Naive B cell (primary cell): Measurements from ENCODE around the gene GALNT17. TPM values are rescaled to one million over a fixed set of nuclear protein-coding genes. Genes with fewer than 3 reads are reported as not detected.
"Not testable (repeated sequence)": the region's sequence is repeated elsewhere in the genome, so short reads cannot be mapped to it uniquely, and the experiment has no call there.

ENCODE experiments used
- ATAC-seq, 2 donors: fragments of 150-1000 bp; cut with Tn5 transposase; 2 replicates each; pipeline ENCODE4 v1.10.0; 2021; ENCODE audit warnings: low read depth in 2 of 2, mild to moderate bottlenecking in 2 of 2, moderate library complexity in 2 of 2
- DNase-seq: peaks from one replicate; pipeline ENCODE4 v3.0.0; 2022
- H3K27ac Mint-ChIP-seq, 6 donors: one replicate each; pipeline ENCODE4 v1.8.0; 2020 to 2022; ENCODE audit warnings: mild to moderate bottlenecking in 6 of 6, mixed read lengths in 6 of 6, moderate library complexity in 5 of 6, inconsistent platforms in 2 of 6
- H3K27me3 Mint-ChIP-seq, 3 donors: one replicate each; pipeline ENCODE4 v1.8.0; 2021 to 2022; ENCODE audit warnings: mixed read lengths in 3 of 3, mild to moderate bottlenecking in 1 of 3
- H3K36me3 Mint-ChIP-seq, 2 donors: one replicate each; pipeline ENCODE4 v1.8.0; 2020 to 2022; ENCODE audit warnings: mixed read lengths in 2 of 2, inconsistent platforms in 1 of 2, mild to moderate bottlenecking in 1 of 2
- H3K4me1 Mint-ChIP-seq, 3 donors: one replicate each; pipeline ENCODE4 v1.8.0; 2020 to 2022; ENCODE audit warnings: mixed read lengths in 3 of 3, inconsistent platforms in 1 of 3, mild to moderate bottlenecking in 1 of 3, moderate library complexity in 1 of 3
- H3K4me3 Mint-ChIP-seq, 8 donors: one replicate each; pipeline ENCODE4 v1.8.0; 2020 to 2022; ENCODE audit warnings: mild to moderate bottlenecking in 8 of 8, mixed read lengths in 8 of 8, moderate library complexity in 8 of 8, inconsistent platforms in 2 of 8
- H3K9me3 Mint-ChIP-seq, 7 donors: one replicate each; pipeline ENCODE4 v1.8.0; 2020 to 2022; ENCODE audit warnings: mixed read lengths in 7 of 7, mild to moderate bottlenecking in 5 of 7, inconsistent platforms in 2 of 7, moderate library complexity in 1 of 7
- polyA plus RNA-seq, 6 donors: library from polyadenylated mRNA; unstranded; fragments of 300-500 nt; fragmentation: Illumina TruSeq; gene quantifications; one replicate each; pipeline ENCODE4 v1.2.3, GENCODE V29; 2021; ENCODE audit warnings: low read depth in 6 of 6

The GALNT17 gene
- polyA plus RNA-seq, 6 donors from 2014 or later, result not detected

GRCh38 chr7:71601851-71602250, 469.9 kb downstream of the GALNT17 start:
- Mint-ChIP-seq H3K4me1 (no peaks in the 10 kb centered on the region), H3K36me3 (no peaks in the 10 kb centered on the region), H3K9me3 (peaks cover 0 to 20% (median 11%) of the 10 kb centered on the region in 7 donors), H3K4me3 (no peak overlapping the region), H3K27ac (no peak overlapping the region), H3K27me3 (no peaks in the 10 kb centered on the region)
- no peak for ATAC-seq
- no peak for DNase-seq

DNA sequence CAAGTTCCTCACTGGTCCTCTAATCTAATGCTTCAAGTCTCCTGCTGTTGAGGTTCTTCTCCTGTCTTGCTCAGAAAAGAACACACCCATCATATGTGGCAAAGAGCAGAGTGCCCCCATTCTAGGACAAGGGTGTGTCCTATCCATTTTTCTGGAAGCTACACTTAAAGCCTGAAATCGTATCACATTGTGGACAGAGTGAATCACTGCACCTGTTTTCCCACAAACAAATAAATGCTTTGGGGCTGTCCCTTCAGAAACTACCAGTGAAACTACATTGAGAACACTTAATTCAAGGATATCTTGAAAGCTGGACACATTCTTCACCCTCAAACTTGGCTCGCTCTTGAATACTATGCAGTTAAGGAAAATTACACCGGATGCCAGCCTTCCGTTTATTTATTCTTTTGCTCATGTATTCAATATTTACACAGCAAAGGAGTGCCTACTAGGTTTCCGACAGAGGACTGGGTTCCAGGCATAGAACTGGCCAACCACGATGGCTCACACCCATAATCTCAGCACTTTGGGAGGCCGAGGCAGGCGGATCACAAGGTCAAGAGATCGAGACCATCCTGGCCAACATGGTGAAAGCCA, 473.0 kb downstream of the GALNT17 start:
- DNase-seq (no peak), ATAC-seq (no peak)
- Mint-ChIP-seq H3K4me1 (no peaks in the 10 kb centered on the region), H3K27me3 (no peaks in the 10 kb centered on the region), H3K36me3 (no peaks in the 10 kb centered on the region), H3K4me3 (no peak overlapping the region), H3K9me3 (peaks cover 8 to 32% (median 19%) of the 10 kb centered on the region in 7 donors), H3K27ac (no peak overlapping the region)

DNA sequence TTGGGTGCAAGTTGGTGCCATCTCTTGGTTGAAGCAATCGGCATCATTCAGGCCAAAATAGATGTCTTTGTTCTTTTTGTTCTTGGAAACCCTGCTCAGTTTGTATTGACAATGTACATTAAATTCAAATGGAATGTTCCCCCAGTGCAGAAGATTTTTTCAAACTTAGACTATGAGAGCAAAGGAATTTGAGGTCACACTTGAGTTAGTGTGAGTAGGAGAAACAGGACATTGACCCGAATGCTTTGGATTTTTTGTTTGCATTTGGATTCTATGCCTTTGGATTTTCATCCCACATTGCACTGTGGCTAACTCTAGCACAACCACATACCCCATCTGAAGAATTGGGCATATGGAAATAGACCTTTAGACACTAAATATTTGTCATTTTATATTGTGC, 480.0 kb downstream of the GALNT17 start:
- no peak for DNase-seq
- no peaks in the 10 kb centered on the region for H3K27me3 Mint-ChIP-seq
- no peak for ATAC-seq
- peaks cover 1 to 25% (median 14%) of the 10 kb centered on the region in 7 donors for H3K9me3 Mint-ChIP-seq
- peaks cover 0 to 4% (median 0%) of the 10 kb centered on the region in 3 donors for H3K4me1 Mint-ChIP-seq
- H3K27ac Mint-ChIP-seq, result no peak overlapping the region
- H3K36me3 Mint-ChIP-seq, result peaks cover 0 to 7% of the 10 kb centered on the region in 2 donors
- no peak overlapping the region for H3K4me3 Mint-ChIP-seq

- Mint-ChIP-seq H3K36me3 (peaks cover 0 to 7% of the 10 kb centered on the region in 2 donors), H3K9me3 (peaks cover 1 to 16% (median 9%) of the 10 kb centered on the region in 7 donors), H3K4me1 (peaks cover 0 to 4% (median 0%) of the 10 kb centered on the region in 3 donors), H3K4me3 (no peak overlapping the region), H3K27me3 (no peaks in the 10 kb centered on the region), H3K27ac (no peak overlapping the region)
- ATAC-seq (no peak), DNase-seq (no peak)
Measured at GRCh38 chr7:71612911-71613310, 481.0 kb downstream of the GALNT17 start.

GRCh38 chr7:71613313-71613712, 481.4 kb downstream of the GALNT17 start:
- H3K27ac Mint-ChIP-seq, result no peak overlapping the region
- H3K36me3 Mint-ChIP-seq, result peaks cover 0 to 7% of the 10 kb centered on the region in 2 donors
- DNase-seq (no peak), ATAC-seq (no peak)
- peaks cover 0 to 4% (median 0%) of the 10 kb centered on the region in 3 donors for H3K4me1 Mint-ChIP-seq
- H3K27me3 Mint-ChIP-seq, result no peaks in the 10 kb centered on the region
- H3K9me3 Mint-ChIP-seq, result peaks cover 1 to 13% (median 6%) of the 10 kb centered on the region in 7 donors
- H3K4me3 Mint-ChIP-seq, result no peak overlapping the region

DNA sequence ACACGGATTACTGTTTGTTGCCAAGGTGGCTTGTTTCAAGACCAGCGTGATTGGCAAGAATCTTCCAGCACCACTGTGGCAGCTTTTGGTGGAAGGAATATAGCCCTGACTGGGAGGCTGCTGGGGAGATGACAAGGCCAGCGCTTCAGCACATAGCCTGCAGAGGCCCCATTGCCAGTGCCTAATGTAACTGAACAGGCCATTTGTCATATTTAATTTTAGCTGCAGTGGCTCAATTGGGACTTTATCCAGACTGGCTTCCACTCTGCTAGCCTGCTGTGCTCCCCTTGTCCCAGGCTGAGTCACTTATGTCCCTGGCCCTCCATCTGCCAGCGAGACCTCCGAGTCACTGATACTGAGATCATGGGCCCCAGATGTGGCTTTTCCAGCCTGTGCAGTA, 483.1 kb downstream of the GALNT17 start:
- DNase-seq (no peak), ATAC-seq (no peak)
- H3K36me3 Mint-ChIP-seq, result peaks cover 0 to 7% of the 10 kb centered on the region in 2 donors
- H3K27ac Mint-ChIP-seq, result no peak overlapping the region
- peaks cover 0 to 4% (median 0%) of the 10 kb centered on the region in 3 donors for H3K4me1 Mint-ChIP-seq
- peaks cover 0 to 13% (median 2%) of the 10 kb centered on the region in 7 donors for H3K9me3 Mint-ChIP-seq
- no peak overlapping the region for H3K4me3 Mint-ChIP-seq
- H3K27me3 Mint-ChIP-seq, result no peaks in the 10 kb centered on the region

DNA sequence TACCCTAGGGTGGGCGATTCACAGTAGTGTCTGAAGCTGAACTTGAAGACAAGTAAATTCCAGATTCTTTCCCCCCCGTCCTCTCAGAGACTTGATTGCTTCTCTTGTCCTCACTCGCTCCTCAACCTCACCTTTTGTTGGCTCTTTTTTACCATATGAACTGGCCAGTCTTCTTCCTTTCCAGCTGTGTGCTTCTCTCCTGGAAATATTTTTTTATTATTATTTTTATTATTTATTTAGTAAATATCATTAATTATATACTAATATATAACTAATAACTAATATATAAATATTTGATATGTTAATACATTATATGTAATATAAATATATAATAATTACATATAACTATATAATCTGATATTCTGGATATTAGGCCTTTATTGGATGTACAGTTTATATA, 484.3 kb downstream of the GALNT17 start:
- peaks cover 0 to 4% of the 10 kb centered on the region in 2 donors for H3K36me3 Mint-ChIP-seq
- peaks cover 0 to 4% (median 0%) of the 10 kb centered on the region in 3 donors for H3K4me1 Mint-ChIP-seq
- ATAC-seq (no peak), DNase-seq (no peak)
- H3K27ac Mint-ChIP-seq, result peak overlapping the region in 1 of 6 donors; percentile 16
- peaks cover 0 to 15% (median 3%) of the 10 kb centered on the region in 7 donors for H3K9me3 Mint-ChIP-seq
- H3K27me3 Mint-ChIP-seq, result no peaks in the 10 kb centered on the region
- no peak overlapping the region for H3K4me3 Mint-ChIP-seq

- no peak overlapping the region for H3K4me3 Mint-ChIP-seq
- H3K4me1 Mint-ChIP-seq, result peaks cover 0 to 4% (median 0%) of the 10 kb centered on the region in 3 donors
- H3K9me3 Mint-ChIP-seq, result peaks cover 0 to 13% (median 4%) of the 10 kb centered on the region in 7 donors
- no peaks in the 10 kb centered on the region for H3K36me3 Mint-ChIP-seq
- no peak overlapping the region for H3K27ac Mint-ChIP-seq
- no peaks in the 10 kb centered on the region for H3K27me3 Mint-ChIP-seq
- DNase-seq (no peak), ATAC-seq (no peak)
Measured at GRCh38 chr7:71618278-71618677, 486.3 kb downstream of the GALNT17 start.

DNA sequence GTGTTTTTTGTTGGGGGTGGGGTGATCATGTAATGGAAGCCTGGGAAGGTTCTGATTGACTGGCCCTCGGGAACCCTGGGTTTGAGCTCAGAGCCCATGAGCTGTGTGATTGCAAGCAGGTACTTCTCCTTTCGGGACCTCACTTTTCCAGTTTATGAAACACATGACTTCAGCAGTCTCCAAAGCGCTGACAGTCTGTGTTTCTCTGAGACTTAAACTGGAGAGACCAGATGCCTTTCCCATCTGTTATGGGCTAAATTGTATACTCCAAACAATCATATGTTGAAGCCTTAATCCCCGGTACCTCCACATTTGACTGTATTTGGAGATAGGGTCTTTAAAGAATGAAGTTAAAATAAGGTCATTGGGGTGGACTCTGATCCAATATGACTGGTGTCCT, 493.6 kb downstream of the GALNT17 start:
- Mint-ChIP-seq H3K36me3 (no peaks in the 10 kb centered on the region), H3K9me3 (peaks cover 0 to 17% (median 5%) of the 10 kb centered on the region in 7 donors), H3K27me3 (no peaks in the 10 kb centered on the region), H3K4me3 (no peak overlapping the region), H3K27ac (no peak overlapping the region), H3K4me1 (no peaks in the 10 kb centered on the region)
- no peak for DNase-seq
- ATAC-seq, result no peak

DNA sequence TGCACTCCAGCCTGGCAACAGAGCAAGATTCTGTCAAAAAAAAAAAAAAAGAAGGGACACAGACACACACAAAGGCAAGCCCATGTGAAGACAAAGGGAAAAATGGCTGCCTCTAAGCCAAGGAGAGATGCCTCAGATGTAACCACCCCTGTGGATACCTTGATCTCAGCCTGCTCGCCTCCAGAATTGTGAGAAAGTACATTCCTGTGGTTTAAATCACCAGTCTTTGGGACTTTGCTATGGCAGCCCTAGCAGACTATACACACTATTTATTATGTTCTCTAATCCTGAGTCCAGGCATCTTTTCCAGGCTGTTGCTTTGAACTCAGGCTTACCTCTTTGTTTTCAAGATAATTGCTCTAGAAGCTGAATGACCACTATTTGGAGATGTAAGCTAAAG, 494.3 kb downstream of the GALNT17 start:
- Mint-ChIP-seq H3K4me3 (no peak overlapping the region), H3K27me3 (no peaks in the 10 kb centered on the region), H3K36me3 (peaks cover 0 to 2% of the 10 kb centered on the region in 2 donors), H3K9me3 (peaks cover 3 to 15% (median 4%) of the 10 kb centered on the region in 7 donors), H3K27ac (no peak overlapping the region), H3K4me1 (no peaks in the 10 kb centered on the region)
- ATAC-seq (no peak), DNase-seq (no peak)

DNA sequence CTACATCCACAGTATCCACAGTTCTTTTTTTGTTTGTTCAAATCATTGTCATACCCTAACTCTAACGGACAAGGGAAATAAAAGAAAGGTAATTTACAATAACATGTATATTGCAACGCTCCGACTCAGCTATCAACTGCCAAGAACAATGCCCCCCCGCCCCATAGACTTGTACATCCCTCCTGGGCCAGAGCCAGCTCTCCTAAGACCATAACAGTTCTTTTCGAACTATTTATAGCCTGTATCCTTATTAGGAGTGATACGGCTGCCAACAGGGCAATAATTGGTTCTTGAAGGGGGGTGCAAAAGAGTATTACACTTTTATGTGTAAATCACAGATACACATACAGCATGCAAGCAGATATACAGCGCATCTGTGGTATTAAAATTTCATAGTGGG, 495.7 kb downstream of the GALNT17 start:
- Mint-ChIP-seq H3K9me3 (peaks cover 0 to 13% (median 9%) of the 10 kb centered on the region in 7 donors), H3K4me1 (no peaks in the 10 kb centered on the region), H3K27me3 (no peaks in the 10 kb centered on the region), H3K36me3 (peaks cover 0 to 7% of the 10 kb centered on the region in 2 donors), H3K27ac (no peak overlapping the region), H3K4me3 (no peak overlapping the region)
- no peak for DNase-seq
- ATAC-seq, result no peak

GRCh38 chr7:71630516-71630915, 498.6 kb downstream of the GALNT17 start:
- DNase-seq (no peak), ATAC-seq (no peak)
- H3K4me1 Mint-ChIP-seq, result no peaks in the 10 kb centered on the region
- no peak overlapping the region for H3K27ac Mint-ChIP-seq
- H3K36me3 Mint-ChIP-seq, result peaks cover 0 to 7% of the 10 kb centered on the region in 2 donors
- peaks cover 0 to 10% (median 7%) of the 10 kb centered on the region in 7 donors for H3K9me3 Mint-ChIP-seq
- H3K4me3 Mint-ChIP-seq, result no peak overlapping the region
- no peaks in the 10 kb centered on the region for H3K27me3 Mint-ChIP-seq

- no peaks in the 10 kb centered on the region for H3K4me1 Mint-ChIP-seq
- no peak overlapping the region for H3K27ac Mint-ChIP-seq
- ATAC-seq (no peak), DNase-seq (no peak)
- peaks cover 0 to 7% of the 10 kb centered on the region in 2 donors for H3K36me3 Mint-ChIP-seq
- peaks cover 0 to 19% (median 8%) of the 10 kb centered on the region in 7 donors for H3K9me3 Mint-ChIP-seq
- no peak overlapping the region for H3K4me3 Mint-ChIP-seq
- H3K27me3 Mint-ChIP-seq, result no peaks in the 10 kb centered on the region
Measured at GRCh38 chr7:71633551-71634008, 501.6 kb downstream of the GALNT17 start.

DNA sequence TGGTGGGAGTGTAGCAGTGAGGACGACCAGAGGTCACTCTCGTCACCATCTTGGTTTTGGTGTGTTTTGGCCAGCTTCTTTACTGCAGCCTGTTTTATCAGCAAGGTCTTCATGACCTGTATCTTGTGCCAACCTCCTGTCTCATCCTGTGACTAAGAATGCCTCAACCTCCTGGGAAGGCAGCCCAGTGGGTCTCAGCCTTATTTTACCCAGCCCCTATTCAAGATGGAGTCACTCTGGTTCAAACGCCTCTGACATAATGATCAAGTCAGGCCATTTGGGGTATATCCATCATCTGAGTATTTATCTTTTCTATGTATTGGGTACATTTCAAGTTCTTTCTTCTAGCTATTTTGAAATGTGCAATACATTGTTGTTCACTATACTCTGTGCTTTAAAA, 503.9 kb downstream of the GALNT17 start:
- H3K27ac Mint-ChIP-seq, H3K4me3 Mint-ChIP-seq, DNase-seq, H3K4me1 Mint-ChIP-seq, H3K36me3 Mint-ChIP-seq, ATAC-seq, H3K27me3 Mint-ChIP-seq: not testable (repeated sequence)
- H3K9me3 Mint-ChIP-seq, result peaks cover 3 to 13% (median 8%) of the 10 kb centered on the region in 7 donors
